CD4-positive, alpha-beta T cell treated with Interleukin-4 for 4 hours (primary cell): ENCODE measurements around the gene NR1D1.
"Not testable (repeated sequence)": the region's sequence is repeated elsewhere in the genome, so short reads cannot be mapped to it uniquely, and the experiment has no call there.

Experiments
- DNase-seq: peaks from one replicate; pipeline ENCODE4 v3.0.0-alpha.2; 2020

Gene NR1D1

DNA sequence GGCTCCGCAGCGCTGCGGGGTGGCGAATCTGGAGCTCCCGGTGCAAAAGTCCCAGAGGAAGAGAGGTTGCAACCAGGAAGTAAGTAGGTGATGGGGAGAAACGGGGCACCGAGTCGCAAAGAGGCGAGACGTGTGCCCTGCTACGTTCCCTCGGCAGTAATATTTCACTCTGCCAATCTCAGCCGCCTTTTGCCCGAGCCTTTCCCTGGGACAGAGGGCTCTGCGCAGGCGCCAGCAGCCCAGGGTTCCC lies at the start of gene NR1D1:
Gene NR1D1 (minus strand): TSS at position 171 of the 250 bp plus-strand sequence. CDS start 495 bp downstream, outside the sequence.
- DNase-seq: no peak

DNA sequence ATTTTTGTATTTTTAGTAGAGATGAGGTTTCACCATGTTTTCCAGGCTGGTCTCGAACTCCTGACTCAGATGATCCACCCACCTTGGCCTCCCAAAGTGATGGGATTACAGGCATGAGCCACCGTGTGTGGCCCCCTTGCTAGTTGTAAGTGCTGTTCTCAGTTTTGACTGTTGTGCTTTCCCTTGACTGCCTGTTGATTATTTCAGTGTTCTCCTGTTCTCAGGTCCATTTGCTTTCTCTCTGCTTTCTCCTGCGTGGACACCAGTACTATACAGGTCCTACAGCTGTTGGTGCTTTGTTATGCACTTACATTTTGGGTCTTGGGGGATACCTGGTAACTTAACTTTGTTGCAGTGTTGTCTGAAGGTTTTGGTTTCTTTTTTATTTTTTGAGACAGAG lies 48.1 kb upstream of the NR1D1 start:
- no peak for DNase-seq

DNA sequence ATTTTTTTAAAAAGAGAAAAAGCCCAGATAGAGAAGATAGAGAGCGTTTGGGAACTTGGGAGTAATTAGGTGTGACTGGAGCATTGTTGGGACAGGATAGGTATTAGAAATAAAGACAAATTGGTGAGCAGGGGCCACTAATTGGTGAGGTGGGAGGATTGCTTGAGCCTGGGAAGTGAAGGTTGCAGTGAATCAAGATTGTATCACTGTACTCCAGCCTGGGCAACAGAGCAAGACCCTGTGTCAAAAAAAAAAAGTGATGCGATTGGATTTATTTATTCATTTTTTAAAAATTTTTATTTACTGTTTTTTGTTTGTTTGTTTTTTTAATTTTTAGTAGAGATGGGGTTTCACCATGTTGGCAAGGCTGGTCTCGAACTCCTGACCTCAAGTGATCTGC lies 45.1 kb upstream of the NR1D1 start:
- no peak for DNase-seq

DNA sequence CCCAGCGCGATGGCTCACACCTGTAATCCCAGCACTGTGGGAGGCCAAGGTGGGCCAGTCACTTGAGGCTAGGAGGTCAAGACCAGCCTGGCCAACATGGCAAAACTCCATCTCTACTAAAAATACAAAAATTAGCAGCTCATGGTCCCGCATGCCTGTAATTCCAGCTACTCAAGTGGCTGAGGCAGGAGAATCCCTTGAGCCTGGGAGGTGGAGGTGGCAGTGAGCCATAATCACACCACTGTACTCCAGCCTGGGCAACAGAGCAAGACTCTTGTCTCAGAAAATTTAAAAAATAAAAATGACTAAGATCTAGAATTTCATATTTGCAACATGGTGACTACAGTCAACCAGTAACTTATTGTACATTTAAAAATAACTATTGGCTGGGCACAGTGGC lies 42.8 kb upstream of the NR1D1 start:
- not testable (repeated sequence) for DNase-seq

DNA sequence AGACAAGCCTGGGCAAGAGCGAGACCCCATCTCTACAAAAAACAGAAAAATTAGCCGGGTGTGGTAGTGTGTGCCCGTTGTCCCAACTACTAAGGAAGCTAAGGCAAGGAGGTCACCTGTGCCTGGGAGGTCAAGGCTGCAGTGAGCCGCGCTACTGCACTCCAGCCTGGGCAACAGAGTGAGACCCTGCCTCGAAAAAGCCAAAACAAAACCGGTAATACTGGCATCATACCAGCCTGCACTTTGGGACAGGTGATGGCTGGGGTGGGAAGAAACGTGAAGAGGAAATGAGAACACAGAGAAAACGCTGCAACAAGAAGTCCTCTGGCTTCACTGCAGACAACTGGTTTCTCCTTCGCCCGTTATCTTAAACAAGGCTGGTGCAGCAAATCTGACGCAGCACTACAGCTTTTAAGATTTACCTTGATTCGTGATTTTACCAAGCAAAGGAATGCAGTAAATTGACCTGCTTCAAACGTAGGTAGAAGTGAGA lies 39.2 kb upstream of the NR1D1 start:
- DNase-seq: no peak

DNA sequence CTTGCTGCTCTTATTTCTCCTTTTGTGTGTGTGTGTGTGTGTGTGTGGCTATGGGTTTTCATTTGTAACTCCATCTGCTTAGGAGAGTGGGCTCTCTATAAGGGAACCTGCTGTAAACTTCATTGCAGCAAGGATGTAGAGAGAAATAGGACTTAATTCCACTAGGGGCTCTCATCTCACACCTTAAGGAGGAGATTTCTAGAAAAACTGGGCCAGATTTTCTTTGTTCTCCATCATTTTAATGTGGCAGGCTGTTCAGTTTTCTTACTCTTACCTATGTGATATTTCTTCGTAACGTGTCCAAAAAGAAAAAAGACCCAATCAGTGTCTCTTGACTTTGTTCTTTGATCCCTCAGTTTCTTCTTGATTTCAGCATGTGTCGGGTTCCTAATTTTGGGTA lies 35.4 kb upstream of the NR1D1 start:
- DNase-seq: no peak

DNA sequence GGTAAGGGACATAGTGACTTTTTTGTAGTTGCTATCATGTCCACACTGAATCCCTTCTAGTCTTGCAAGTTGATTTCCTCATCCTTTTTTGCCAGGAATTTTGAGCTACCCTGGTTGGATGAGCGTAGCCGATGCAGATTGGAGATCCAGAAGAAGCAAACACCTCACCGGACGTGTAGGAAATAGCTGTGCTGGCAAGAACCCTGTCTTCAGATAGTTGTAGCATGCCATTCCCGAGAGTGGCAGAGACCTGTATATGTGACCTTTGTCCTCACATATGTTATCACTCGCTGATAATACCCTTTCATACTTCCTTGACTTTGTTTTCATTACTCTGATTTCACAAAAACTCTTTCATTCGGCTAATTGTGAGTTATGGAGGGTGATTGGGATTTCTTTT lies 33.8 kb upstream of the NR1D1 start:
- no peak for DNase-seq

DNA sequence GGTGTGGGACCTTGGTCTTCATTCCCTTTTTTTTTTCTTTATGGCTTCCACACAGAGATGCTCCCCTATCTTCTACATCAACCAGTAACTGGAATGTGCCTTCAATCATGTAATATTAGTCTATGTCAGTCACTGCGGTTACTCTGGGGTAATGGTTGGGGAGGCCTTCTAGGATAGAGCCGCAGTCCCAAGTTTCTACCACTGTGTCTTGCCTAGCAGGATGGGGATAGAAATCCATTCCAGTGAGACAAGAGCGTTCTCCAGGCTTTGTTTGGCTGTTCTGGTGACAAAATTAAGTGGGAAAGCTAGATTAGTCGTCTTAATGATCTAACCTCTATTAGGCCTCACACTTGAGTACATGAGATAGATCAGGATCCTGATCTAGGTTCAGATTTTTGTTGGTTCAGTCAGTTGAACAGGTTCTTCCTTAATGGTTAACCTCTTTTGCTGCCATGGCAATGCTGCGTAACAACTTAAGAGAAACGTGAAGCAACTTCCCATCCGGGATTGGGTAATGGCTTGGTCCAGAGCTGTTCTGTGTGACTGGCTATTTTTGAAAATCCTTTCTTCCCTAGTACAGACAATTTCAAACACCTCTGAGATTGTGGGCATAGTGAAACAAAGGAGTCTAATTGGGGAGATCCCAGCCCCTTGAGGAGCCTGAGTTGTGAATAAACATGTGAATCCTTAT lies 30.1 kb upstream of the NR1D1 start:
- no peak for DNase-seq

DNA sequence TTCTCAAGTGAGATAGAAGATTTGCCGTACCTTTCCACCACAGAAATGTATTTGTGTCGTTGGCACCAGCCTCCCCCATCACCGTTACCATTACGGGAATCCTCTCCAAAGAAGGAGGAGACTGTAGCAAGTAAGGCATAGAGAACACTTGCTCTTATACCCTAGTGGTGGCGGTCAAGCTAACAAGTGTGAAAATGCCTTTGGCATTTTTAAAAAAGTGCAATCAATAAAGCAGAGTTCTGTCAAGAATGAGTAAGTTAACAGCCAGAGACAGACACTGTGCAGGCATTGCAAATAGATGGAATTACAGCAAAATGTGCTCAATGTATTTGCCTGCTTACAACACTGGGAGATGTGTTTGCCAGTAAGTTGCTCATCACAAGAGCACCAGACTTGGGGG lies 29.1 kb upstream of the NR1D1 start:
- no peak for DNase-seq

DNA sequence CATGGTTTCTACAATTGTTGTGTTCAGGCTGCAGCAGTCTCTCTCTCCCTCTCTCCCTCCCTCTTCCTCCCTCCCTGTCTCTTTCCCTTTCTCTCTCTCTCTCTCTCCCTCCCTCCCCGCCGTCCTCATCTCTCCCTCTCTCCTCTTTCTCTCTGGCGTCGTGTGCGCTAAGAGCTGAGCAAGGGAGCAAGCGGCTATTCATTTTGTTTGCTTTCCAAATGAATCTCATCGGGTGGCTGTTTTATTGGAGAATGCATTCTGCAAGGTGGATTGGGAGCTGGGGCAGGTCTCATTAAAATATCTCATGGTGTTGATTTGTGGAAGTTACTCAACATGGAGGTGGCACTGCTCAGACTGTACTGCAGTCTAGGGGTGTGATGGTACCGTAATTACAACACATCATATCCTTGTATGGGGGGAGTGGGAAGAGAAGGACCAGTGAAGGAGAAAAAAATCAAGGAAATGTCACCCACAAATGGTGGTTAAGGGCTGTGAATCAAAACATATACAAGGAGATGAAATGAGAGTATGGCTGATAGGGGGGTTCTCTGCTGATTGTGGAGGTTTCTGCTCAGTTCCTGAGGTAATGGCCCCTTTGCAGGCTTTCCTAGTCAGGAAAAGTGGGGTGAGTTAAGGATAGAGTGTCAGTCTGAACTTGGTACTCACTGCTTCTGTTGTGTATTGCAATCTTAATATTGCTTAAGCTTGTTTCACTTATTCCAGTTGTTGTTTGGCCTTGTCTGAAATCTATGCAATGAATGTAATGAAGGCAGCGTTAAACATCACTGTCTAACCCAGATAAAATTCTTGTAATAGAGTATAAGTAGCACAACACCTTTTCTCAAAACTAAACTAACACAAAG lies 24.1 kb upstream of the NR1D1 start:
- DNase-seq: no peak

DNA sequence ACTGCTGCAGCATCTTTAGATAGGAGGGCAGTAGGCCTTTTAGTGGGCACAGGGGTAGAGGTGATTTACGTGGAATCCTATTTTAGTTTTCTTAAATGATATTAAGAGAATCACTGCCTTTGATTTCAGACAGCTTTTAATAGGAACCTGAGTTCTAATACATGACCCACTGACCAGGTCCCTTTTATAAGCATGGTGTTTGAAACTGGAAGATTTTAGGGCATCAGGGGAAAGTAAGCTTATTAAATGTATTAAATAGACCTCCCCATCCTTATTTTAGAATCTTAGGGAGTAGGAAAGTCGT lies 23.4 kb upstream of the NR1D1 start:
- no peak for DNase-seq

DNA sequence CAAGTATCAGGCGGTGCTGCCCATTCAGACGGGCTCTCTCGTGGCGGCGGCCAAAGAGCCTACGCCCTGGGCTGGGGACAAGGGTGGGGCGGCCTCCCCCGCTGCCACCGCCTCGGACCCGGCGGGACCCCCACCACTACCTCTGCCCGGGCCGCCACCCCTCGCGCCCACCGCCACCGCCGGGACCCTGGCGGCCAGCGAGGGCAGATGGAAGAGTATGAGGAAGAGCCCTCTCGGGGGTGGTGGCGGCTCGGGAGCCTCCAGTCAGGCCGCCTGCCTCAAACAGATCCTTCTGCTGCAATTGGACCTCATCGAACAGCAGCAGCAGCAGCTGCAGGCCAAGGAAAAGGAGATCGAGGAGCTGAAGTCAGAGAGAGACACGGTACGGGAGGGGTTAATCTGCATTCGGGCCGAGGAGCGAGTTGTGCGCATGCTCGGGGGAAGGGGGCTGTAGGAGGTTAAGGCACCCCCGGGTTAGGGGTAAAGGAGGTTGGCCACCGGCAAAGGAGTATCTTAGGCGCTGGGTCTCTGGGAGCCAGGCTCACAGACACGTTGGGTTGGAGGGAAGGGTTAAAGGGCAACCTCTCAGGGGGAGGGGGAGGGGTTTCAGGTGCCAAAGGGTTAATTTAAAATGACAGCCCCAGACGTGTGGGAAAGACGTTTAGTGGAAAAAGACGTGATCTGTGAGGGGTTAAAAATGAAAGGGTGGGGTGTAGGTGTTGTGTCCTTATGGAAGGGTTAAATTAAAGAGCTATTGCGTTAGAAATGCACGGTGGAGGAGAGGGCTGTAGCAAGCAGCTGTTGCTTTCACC lies 22.8 kb upstream of the NR1D1 start:
- peak; percentile 40 for DNase-seq

DNA sequence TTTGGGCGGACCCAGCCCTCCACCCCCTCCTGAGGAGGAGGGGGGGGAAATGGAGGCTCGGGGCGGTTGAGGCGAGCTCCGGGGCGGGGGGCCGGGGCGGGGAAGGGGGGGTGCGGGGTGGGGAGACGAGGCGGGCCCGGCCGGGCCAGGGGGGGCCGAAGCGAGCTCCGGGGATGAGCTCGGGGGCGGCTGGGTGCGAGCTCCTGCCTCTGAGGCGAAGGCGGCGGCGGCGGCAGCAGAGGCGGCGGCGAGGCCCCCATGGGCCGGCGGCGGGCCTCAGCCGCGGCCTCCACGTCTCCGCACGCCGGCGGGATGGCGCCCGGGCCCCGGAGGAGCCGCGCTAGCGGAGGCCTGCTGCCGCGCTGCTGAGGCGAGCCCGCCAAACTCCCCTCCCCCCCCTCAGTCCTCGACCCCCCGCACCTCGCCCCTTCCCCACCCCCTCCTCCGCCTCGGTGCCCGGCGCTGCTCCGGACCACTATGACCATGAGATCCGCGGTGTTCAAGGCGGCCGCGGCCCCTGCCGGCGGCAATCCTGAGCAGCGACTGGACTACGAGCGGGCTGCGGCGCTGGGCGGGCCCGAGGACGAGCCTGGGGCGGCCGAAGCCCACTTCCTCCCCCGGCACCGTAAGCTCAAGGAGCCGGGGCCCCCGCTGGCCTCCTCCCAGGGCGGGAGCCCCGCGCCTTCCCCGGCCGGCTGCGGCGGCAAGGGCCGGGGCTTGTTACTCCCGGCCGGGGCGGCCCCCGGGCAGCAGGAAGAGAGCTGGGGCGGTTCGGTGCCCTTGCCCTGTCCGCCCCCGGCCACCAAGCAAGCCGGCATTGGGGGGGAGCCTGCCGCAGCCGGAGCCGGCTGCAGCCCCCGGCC lies 22.0 kb upstream of the NR1D1 start:
- DNase-seq: no peak

DNA sequence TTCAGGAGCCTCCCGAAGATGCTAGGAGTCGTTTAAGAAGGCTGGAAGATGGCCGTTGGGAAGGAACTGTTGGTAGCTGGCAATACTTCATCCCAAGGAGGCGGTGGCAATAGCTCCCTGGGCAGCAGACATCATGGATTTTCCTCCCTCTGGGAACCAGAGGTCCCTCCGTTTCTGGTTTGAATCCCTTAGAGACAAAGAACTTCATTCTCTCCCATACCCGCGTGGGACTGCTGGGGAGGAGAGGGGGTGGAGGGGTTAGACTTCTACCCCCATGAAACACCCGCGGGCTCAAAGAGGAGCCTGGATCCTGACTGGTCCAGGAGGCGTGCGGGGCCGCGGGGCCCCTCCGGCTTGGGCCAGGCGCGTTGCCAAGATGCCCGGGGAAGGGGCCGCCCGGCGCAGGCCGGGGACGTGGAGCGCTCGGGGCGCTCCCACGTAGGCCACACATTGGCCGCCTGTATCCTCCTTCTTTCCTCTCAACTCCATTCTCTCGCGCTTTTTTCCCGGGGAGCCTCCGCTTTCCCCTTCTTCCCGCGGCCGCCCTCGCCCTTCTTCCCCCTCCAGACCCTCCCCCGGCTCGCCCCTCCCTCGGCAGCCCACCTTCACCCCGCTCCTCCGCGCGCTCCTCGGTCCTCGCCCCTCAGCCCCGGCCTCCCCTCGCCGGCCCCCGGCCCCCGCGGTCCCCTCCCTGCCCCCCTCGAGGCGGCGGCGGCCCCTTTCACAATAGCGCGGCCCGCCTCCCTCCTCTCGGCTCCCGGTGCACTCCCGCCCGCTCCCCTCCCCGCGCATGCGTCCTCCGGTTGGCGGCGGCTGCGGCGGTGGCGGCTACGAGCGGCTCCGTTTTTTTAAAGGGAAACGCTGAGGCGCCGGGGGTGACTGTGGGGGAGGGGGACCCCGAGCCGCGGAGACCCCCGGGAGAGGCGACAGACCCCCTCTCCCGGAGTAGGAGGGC lies 21.1 kb upstream of the NR1D1 start, which contains the start of gene MSL1:
Gene MSL1 (plus strand): TSS at position 791 of the 955 bp plus-strand sequence. CDS start 642 bp downstream, outside the sequence.
- peak; percentile 82 for DNase-seq

DNA sequence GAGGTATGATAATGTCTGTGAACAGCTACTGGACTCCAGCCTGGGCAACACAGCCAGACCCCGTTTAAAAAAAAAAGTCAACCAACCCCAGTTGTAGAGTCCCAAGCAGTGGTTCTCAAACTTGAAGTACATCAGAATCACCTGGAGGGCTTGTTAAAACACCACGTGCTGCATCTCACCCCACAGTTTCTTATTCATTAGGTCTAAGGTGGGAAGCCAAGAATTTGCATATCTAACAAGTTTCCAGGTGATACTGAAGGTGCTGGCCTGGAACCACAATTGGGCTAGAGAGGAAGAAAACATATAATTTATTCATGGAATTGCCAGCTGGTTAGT lies 14.7 kb upstream of the NR1D1 start:
- no peak for DNase-seq

DNA sequence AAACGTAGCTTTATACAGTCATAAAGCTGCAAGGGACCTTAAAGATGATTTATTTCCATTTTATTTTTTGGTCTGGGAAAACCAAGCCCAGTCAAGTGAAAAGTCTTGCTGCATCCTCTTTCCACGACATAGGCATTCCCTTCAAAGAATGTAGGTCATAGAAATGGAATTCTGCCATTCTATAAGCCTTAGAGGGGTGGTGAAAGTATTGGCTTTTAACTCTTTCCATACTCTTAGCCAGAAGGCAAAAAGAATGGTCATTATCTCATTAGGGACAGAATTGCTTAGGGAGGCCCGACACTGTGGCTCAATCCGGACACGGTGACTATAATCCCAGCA lies 13.5 kb upstream of the NR1D1 start:
- no peak for DNase-seq

DNA sequence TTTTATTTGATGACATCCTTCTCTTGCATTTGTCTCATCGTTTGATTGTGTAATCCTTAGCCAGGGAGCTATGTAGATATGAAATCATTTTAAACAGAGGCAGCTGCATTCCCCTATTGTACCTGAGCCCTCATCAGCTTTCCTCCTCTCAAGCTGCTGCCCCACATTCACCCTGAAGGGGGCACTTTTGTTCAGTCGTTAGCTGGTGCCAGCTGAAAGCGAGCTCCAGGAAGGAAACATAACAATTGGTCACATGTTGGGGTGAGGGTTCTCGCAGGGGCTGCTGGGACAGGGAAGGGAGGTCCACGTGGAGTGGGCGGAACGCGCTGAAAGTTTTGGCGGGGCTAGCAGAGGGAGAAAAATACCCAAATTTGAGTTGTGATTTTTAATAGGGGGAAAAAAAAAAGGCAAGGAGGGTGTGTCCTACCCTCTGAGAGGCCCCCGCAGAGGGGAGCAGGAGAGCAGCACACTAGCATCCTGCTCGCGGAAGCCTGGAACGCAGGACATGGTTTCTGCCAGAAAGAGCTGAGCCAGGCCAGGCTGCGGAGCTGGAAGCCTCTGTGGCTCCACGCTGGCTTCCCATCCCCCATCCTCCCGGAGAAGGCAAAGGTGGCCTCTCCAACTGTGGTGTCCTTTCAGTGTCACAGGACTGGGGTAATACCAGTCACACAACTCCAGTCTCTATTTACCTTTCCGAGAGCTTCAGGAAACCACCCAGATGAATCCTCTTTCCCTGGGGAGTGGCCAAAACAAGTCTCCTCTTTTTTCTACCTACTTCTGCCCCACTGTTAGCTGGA lies 12.9 kb upstream of the NR1D1 start:
- peak; percentile 95 for DNase-seq

DNA sequence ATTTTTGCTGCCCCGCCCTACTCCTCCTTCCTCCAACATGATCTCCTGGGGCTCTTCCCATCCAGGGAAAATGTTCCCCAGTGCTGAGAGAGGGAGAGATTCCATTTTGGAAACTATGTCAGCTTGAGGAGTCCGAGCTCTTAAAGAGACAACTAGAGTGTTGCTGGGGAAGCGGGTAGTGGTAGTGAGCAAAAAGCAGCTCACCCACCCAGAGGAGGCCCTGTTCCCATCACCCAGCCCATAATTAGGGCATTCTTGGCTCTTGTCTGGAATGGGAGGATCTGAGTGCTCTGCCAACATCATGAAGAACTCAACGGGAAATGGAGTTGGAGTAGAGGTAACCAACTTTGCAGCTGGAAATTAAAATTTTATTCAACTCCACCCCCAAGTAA lies 12.3 kb upstream of the NR1D1 start:
- DNase-seq: no peak

DNA sequence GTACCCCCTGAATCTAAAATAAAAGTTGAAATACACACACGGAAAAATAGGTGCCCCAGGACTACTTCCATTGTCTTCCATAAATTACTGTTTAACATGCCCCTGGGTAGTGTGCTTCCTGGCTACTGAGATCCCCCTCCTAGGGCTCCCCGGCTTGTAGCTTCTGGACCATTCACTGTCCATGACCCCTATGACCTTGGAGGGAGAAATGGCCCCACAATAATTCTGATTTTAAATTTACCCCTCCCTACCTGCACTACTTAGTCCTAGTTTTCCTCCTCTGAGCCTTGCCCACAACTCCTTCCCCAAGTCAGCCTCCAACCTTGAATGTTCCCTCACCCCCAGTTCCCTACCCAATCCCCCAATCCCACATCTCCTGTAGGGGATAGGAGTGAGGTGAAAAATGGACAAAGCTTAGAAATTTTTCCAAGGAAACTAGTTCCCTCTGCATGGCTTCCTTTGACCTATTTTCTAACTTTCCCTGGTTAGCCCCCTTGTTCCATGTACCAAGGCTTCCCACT lies 11.9 kb upstream of the NR1D1 start:
- no peak for DNase-seq

DNA sequence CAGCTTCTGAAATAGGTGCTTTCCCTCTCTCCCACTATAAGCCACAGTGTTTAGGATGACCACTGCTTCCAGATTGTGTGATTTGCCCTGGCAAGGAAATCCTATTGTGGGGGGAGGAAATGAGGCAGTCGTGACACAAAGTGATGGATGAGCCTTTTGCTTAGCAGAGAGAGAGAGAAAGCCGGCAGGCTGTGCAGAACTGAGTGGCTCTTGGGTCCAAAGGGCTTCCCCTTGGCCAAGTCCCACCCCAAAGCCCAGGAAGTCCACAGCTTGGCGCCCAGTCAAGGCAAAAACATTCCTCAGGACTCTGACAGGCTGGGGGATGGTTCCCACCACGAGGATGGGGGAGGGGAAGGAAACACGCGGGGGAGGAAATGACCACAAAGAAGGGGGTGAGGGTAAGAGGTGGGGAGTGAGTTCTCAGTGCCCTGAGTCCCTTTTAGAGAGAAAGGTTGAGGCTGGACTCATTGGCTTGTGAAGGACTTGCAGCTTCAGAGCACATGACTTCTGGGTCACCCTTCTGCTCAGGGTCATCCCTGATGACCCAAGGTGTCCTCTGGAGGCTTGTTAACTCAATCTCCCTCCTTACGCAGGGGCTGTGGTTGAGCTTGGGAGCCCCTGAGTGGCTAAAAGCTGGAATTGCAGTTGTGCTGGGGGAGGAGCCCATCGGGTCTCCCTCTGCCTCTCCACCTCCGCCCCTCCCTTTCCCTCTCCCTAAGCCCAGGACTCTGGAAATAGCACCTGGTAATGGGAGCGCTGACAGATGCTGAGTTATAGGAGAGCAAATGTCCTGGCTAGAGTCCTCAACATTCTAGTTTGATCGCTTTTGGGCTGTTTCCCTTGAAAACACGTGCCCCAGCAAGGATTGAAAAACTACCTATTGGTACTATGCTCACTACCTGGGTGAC lies 11.1 kb upstream of the NR1D1 start:
- DNase-seq: peak; percentile 73
